ENCODE results near the gene MOSPD2. TPM values are rescaled to one million over a fixed set of nuclear protein-coding genes. Genes with fewer than 3 reads are reported as not detected.

Gene MOSPD2
- total RNA-seq, 4 donors from 2014 or later = 19.0 to 35.8 (median 21.9) TPM

DNA sequence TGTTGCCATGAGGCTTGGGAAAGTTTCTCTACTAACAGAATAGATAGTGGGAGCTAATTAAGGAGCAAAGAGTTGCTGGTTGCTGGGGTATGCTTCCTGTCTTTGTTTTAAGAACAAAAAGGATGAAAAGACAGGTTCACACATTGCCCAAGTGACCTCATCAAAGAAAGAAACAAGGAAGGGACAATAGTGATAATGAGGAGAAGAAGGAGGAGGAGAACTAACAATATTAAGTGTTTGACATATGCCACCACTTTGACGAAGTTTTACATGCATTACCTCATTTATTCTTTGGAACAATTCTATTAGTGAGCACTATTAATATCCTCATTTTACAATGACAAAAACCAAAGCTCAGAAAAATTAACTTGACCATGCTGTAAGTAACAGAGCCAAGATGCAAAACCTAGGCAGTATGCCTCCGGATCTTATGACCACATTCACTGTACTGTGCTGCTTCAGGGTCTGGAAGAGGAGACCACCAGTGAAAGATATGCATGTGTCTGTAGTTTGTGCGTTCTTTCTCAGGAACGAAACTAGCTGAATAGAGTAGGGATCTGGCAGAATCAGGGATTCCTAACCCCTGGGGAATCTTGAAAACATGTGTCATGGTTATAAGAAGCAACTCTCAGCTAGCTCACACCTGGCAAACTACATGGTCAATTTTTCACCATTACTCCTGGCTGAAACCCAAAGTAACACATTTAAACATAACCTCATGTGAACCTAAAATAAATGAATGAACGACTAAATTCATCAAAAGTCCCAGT, 83.8 kb downstream of the MOSPD2 start:
- no peak for DNase-seq (ENCODE audit: low spot score)
- no peak for ATAC-seq (ENCODE audit: low FRiP score)
- TF ChIP-seq, protein P1, sequence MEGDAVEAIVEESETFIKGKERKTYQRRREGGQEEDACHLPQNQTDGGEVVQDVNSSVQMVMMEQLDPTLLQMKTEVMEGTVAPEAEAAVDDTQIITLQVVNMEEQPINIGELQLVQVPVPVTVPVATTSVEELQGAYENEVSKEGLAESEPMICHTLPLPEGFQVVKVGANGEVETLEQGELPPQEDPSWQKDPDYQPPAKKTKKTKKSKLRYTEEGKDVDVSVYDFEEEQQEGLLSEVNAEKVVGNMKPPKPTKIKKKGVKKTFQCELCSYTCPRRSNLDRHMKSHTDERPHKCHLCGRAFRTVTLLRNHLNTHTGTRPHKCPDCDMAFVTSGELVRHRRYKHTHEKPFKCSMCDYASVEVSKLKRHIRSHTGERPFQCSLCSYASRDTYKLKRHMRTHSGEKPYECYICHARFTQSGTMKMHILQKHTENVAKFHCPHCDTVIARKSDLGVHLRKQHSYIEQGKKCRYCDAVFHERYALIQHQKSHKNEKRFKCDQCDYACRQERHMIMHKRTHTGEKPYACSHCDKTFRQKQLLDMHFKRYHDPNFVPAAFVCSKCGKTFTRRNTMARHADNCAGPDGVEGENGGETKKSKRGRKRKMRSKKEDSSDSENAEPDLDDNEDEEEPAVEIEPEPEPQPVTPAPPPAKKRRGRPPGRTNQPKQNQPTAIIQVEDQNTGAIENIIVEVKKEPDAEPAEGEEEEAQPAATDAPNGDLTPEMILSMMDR (IDR thresholded peaks at IDR 0.05) = no peak

DNA sequence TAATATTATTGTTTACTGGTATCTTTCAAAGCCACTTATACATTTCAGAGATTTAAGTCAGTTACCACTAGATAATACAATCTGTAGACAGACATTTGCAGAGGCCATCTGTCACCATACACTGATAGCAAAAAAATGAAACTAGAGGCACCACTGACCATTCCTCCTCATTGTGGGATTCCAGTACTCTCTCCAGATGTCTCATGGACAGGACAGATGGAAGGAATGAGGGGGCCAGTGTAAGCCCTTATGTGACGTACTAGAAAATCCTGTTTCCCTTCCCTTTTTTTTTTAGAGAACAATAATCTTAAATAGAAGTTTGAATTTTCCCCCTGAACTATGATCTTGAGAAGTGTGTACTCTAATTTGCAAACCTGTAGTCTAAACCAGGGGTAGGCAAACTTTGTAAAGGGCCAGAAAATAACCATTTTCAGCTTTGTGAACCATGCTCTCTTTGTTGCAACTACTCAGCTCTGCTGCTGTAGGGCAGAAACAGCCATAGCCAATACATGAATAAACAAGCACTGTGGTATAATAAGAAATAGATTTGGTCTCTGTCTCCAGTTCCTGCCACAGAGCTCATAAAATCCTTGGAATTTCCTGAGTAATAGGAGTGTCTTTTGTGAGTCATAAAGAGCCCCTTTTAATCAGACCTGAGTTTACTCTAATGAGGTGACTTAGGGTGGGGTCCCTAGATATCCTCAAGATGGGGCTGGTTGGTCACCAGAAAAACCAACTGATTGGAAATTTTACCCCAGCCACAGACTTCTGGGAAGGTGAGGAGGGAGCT, 90.4 kb downstream of the MOSPD2 start:
- no peak for ATAC-seq (ENCODE audit: low FRiP score)
- TF ChIP-seq, protein P1 (IDR thresholded peaks at IDR 0.05) = no peak

DNA sequence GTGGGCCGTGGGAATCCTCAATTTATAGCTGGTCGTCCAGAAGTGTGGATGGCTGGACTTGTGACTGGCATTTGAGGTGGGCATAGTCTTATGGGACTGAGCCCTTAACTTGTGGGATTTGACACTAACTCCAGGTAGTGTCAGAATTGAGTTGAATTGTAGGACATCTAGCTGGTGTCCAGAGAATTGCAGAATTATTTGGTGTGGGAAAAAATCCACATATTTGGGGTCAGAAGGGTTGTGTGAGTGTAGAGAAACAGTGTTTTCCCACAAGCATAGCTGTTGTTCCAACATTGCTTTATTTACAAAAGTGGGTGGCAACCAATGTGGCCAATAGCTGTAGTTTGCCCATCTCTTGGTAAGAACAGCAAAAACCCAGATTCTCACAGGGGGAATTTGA, 91.3 kb downstream of the MOSPD2 start:
- TF ChIP-seq, protein P1 (IDR thresholded peaks at IDR 0.05) = no peak
- DNase-seq (ENCODE audit: low spot score) (no peak), ATAC-seq (ENCODE audit: low FRiP score) (no peak)

More for the DNA sequence above, 90.4 kb downstream of the MOSPD2 start:
- no peak for DNase-seq (ENCODE audit: low spot score)

Other genes starting within 250 kb of the MOSPD2 start
- gene FANCB, start 352 bp upstream of the MOSPD2 start, total RNA-seq = 1 to 10 TPM in 2 of 4 donors, under 1 TPM in 2; 0.72 to 1.3 (median 0.87) TPM

Measured in omental fat pad (tissue), 4 donors.